AG09309 (cell line): ENCODE measurements around the gene PKMYT1.

ENCODE experiments used
- DNase-seq: peaks from one replicate; pipeline ENCODE4 v3.0.0-alpha.2; 2010; ENCODE audit warnings: low read depth
- H3K4me3 ChIP-seq: 2 replicates; pipeline ENCODE4 v1.5.1; 2011; ENCODE audit warnings: mild to moderate bottlenecking, low read depth, low read length, moderate library complexity; ENCODE audit not compliant: control insufficient read depth
- TF ChIP-seq, protein P1 (sequence below): IDR thresholded peaks from 2 replicates; pipeline ENCODE4 v1.5.1; 2011; ENCODE audit warnings: mild to moderate bottlenecking, low read depth, low read length, inconsistent platforms; ENCODE audit not compliant: insufficient read depth, control insufficient read depth; ENCODE audit errors: missing control alignments

PKMYT1 gene

DNA sequence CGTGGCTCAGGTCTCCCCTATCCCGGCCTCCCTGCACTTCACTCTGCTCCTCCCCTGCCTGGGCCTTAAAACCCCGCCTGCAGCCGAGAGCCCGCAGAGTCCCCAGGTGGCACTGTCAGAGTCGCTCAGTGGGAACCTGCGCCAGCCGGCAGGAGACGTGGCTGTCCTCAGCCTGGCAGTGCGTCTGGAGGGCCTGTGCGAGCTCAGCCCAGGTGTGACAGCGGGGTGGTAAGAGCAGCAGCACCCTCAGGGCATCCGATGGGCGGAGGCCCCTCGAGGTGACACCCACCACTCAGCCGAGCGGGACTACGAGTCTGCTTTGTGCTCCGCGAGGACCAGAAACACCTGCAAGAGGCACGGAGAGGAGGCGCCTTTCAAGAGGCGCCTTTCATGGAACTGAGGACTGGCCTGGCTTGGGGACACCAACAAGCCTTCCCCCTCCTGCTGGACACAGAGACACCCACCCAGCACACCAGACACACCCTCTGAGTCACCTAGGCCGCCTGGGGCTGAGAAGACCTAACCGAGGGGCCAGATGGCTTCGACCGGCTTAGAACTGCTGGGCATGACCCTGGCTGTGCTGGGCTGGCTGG is 32.7 kb upstream of the PKMYT1 start, which contains the start of gene CLDN9:
CLDN9 (plus strand) TSS at position 96 of the 593 bp plus-strand sequence; CDS start at position 536, 440 bp downstream.
- DNase-seq: no peak
- TF ChIP-seq, protein P1, sequence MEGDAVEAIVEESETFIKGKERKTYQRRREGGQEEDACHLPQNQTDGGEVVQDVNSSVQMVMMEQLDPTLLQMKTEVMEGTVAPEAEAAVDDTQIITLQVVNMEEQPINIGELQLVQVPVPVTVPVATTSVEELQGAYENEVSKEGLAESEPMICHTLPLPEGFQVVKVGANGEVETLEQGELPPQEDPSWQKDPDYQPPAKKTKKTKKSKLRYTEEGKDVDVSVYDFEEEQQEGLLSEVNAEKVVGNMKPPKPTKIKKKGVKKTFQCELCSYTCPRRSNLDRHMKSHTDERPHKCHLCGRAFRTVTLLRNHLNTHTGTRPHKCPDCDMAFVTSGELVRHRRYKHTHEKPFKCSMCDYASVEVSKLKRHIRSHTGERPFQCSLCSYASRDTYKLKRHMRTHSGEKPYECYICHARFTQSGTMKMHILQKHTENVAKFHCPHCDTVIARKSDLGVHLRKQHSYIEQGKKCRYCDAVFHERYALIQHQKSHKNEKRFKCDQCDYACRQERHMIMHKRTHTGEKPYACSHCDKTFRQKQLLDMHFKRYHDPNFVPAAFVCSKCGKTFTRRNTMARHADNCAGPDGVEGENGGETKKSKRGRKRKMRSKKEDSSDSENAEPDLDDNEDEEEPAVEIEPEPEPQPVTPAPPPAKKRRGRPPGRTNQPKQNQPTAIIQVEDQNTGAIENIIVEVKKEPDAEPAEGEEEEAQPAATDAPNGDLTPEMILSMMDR: no peak
- no peak within 1 kb of the TSS for H3K4me3 ChIP-seq

DNA sequence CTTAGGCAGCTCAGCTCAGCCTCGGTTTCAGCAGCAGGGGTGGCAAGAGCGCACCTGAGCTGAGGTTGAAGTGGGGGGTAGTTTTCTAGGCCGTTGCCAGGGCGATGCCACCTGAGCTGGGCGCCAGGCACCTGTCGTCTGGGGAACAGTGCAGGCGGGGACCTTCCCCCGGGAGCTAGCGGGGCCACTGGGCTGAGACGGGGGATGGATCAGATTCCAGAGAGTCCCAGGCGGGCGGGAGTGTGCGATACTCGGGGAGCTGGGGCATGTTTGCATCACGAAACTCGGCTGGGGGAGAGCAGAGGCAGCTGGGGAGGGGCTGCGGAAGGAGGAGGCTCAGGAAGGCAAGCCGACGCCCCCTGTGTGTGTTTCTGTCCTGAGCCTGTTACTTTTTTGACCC is 32.0 kb upstream of the PKMYT1 start:
- no peak overlapping the region for H3K4me3 ChIP-seq
- DNase-seq: no peak
- TF ChIP-seq, protein P1: no peak

DNA sequence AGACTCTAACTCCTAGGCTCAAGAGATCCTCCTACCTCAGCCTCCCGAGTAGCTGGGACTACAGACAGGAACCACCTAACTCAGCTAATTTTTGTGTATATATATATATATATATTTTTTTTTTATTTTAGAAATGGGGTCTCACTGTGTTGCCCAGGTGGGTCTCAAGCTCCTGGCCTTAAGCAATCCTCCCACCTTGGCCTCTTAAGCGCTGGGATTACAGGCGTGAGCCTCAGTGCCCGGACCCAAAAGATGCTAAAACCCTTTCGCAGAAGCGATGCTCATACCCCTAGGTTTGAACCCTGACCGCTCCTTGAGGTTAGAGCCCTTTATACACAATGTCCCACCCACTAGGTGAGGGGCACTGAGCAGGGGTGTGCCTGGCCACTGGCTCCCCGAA is 30.3 kb upstream of the PKMYT1 start:
- no peak overlapping the region for H3K4me3 ChIP-seq

GRCh38 chr16:3009568-3010390 is 29.5 kb upstream of the PKMYT1 start:
- no peak overlapping the region for H3K4me3 ChIP-seq
- TF ChIP-seq, protein P1: no peak
- no peak for DNase-seq

More for the DNA sequence above, 30.3 kb upstream of the PKMYT1 start:
- no peak for DNase-seq
- TF ChIP-seq, protein P1: no peak

DNA sequence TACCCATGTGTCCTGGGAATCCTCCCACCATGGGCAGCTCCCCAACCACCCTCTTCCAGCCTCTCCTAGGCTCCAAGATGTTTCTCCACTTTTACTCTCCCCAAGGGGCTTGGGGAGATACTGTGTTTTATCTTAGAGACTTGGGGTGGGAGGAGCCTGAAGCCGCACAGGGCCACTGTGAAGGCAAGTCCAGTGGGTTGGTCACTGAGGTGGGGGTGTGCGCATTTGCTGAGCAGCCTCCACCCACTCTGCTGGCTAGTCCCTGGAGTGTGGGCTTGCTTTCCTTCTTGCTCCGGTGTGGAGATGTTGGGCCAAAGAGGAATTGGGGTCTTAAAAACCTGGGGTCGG is 28.4 kb upstream of the PKMYT1 start:
- H3K4me3 ChIP-seq: no peak overlapping the region
- TF ChIP-seq, protein P1: no peak

GRCh38 chr16:3007957-3008689 is 27.9 kb upstream of the PKMYT1 start:
- DNase-seq: no peak
- no peak overlapping the region for H3K4me3 ChIP-seq
- TF ChIP-seq, protein P1: no peak

More for the DNA sequence above, 28.4 kb upstream of the PKMYT1 start:
- DNase-seq: no peak
